ENCODE data around the gene RASSF3. TPM values are rescaled to one million over a fixed set of nuclear protein-coding genes. Genes with fewer than 3 reads are reported as not detected.
"Not testable (repeated sequence)": the region's sequence is repeated elsewhere in the genome, so short reads cannot be mapped to it uniquely, and the experiment has no call there.

Gene RASSF3
- total RNA-seq, 2 experiments from 2014 or later = 118 to 127 TPM

DNA sequence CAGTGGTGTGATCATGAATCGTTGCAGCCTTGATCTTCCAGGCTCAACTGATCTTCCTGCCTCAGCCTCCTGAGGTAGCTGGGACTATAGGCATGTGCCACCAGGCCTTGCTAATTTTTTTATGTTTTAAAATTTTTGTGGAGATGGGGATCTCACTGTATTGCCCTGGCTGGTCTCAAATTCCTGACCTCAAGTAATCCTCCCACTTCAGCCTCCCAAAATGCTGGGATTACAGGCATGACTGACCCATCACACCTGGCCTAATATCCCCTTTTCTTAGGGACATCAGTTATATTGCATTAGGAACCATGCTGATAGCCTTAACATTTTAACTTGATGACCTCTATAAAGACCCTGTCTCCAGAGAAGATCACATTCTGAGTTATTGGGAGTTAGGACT, 42.8 kb downstream of the RASSF3 start:
- Mint-ChIP-seq H3K36me3 (ENCODE audit: low read depth) (peaks cover 69% of the 10 kb centered on the region), H3K4me1 (ENCODE audit: low read depth) (peaks cover 84% of the 10 kb centered on the region), H3K4me3 (peak overlapping the region; percentile 34), H3K9me3 (no peaks in the 10 kb centered on the region), H3K27me3 (no peaks in the 10 kb centered on the region), H3K27ac (peak overlapping the region; percentile 48)
- Histone ChIP-seq H3K36me3 (ENCODE audit: insufficient read depth, low read length) (peaks cover 21% of the 10 kb centered on the region), H3K27ac (ENCODE audit: low read depth in 1 of 2, low read length in 2 of 2) (peak overlapping the region in 1 of 2 donors; percentile 44), H3K9me3 (ENCODE audit: control insufficient read depth in 1 of 2, insufficient read depth in 1 of 2, low read length in 2 of 2) (no peaks in the 10 kb centered on the region), H3K4me1 (ENCODE audit: insufficient read depth, low read length) (peaks cover 93% of the 10 kb centered on the region), H3K4me3 (ENCODE audit: low read length) (no peak overlapping the region), H3K27me3 (ENCODE audit: control insufficient read depth in 1 of 2, insufficient read depth in 2 of 2, low read length in 2 of 2) (no peaks in the 10 kb centered on the region)
- no peak for ATAC-seq (ENCODE audit: poor library complexity)
- TF ChIP-seq, protein P1, sequence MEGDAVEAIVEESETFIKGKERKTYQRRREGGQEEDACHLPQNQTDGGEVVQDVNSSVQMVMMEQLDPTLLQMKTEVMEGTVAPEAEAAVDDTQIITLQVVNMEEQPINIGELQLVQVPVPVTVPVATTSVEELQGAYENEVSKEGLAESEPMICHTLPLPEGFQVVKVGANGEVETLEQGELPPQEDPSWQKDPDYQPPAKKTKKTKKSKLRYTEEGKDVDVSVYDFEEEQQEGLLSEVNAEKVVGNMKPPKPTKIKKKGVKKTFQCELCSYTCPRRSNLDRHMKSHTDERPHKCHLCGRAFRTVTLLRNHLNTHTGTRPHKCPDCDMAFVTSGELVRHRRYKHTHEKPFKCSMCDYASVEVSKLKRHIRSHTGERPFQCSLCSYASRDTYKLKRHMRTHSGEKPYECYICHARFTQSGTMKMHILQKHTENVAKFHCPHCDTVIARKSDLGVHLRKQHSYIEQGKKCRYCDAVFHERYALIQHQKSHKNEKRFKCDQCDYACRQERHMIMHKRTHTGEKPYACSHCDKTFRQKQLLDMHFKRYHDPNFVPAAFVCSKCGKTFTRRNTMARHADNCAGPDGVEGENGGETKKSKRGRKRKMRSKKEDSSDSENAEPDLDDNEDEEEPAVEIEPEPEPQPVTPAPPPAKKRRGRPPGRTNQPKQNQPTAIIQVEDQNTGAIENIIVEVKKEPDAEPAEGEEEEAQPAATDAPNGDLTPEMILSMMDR (IDR thresholded peaks at IDR 0.05) = no peak
- ChIA-PET CTCF (interaction anchor here (1.0 to 2.1 kb wide), 2 partner anchors 10 to 45 kb away, joined by 3 to 7 read pairs; no protein-coding TSS in a partner anchor), POLR2A (interaction anchor here (34.4 kb wide), 1 partner anchor 35 kb away, joined by 808 read pairs; no protein-coding TSS in a partner anchor)
- intact Hi-C loops (cut with DNase I, micrococcal nuclease) = loop anchor here in 1 of 2 experiments (5.0 kb wide), 2 partner anchors 39 to 41 kb away; partner anchors contain the start of gene RASSF3
- DNase-seq = no peak

GRCh38 chr12:64653907-64654306, 43.6 kb downstream of the RASSF3 start:
- peaks cover 17% of the 10 kb centered on the region for H3K36me3 ChIP-seq (ENCODE audit: insufficient read depth, low read length)
- ChIA-PET CTCF (interaction anchor here (2.1 kb wide), 1 partner anchor 44 kb away, joined by 7 read pairs; no protein-coding TSS in a partner anchor), POLR2A (interaction anchor here (1.1 to 34.4 kb wide), 2 partner anchors 16 to 35 kb away, joined by 3 to 808 read pairs; no protein-coding TSS in a partner anchor)
- H3K27me3 Mint-ChIP-seq; ATAC-seq (ENCODE audit: poor library complexity); H3K9me3 Mint-ChIP-seq; DNase-seq; H3K4me3 ChIP-seq (ENCODE audit: low read length); H3K27me3 ChIP-seq (ENCODE audit: control insufficient read depth in 1 of 2, insufficient read depth in 2 of 2, low read length in 2 of 2); H3K9me3 ChIP-seq (ENCODE audit: control insufficient read depth in 1 of 2, insufficient read depth in 1 of 2, low read length in 2 of 2): not testable (repeated sequence)
- Mint-ChIP-seq H3K27ac (peak overlapping the region; percentile 48), H3K4me1 (ENCODE audit: low read depth) (peaks cover 87% of the 10 kb centered on the region), H3K36me3 (ENCODE audit: low read depth) (peaks cover 70% of the 10 kb centered on the region), H3K4me3 (peak overlapping the region; percentile 31)
- peak overlapping the region; percentile 10 to 16 for H3K27ac ChIP-seq (ENCODE audit: low read depth in 1 of 2, low read length in 2 of 2)
- H3K4me1 ChIP-seq (ENCODE audit: insufficient read depth, low read length) = peaks cover 93% of the 10 kb centered on the region
- intact Hi-C loops (cut with DNase I, micrococcal nuclease) = loop anchor here in 1 of 2 experiments (5.0 kb wide), 2 partner anchors 38 to 42 kb away; partner anchors contain the start of gene RASSF3

DNA sequence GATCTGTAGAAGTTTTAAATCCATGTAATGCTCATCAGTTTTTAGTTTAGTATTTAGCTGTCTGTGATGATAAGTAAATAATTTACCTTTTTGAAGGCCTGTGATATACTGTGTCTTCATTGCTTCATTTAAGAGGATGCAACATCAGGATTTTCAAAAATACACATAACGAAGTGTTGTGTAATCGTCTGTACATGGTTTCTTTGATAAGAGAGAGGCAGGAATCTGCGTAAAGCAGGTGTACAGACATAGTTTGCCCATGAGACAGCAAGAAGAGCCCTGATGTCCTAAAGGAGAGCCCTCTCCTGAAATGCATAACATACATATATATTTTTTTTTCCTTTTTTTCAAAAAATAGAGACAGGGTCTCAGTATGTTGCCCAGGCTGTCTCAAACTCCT, 44.8 kb downstream of the RASSF3 start:
- Histone ChIP-seq H3K9me3 (ENCODE audit: control insufficient read depth in 1 of 2, insufficient read depth in 1 of 2, low read length in 2 of 2) (no peaks in the 10 kb centered on the region), H3K27ac (ENCODE audit: low read depth in 1 of 2, low read length in 2 of 2) (peak overlapping the region in 1 of 2 donors; percentile 10), H3K4me3 (ENCODE audit: low read length) (no peak overlapping the region), H3K4me1 (ENCODE audit: insufficient read depth, low read length) (peaks cover 93% of the 10 kb centered on the region), H3K36me3 (ENCODE audit: insufficient read depth, low read length) (peaks cover 12% of the 10 kb centered on the region), H3K27me3 (ENCODE audit: control insufficient read depth in 1 of 2, insufficient read depth in 2 of 2, low read length in 2 of 2) (no peaks in the 10 kb centered on the region)
- ChIA-PET CTCF (no interaction called here), POLR2A (interaction anchor here (34.4 kb wide), 1 partner anchor 33 kb away, joined by 808 read pairs; no protein-coding TSS in a partner anchor)
- ATAC-seq (ENCODE audit: poor library complexity) = no peak
- peak overlapping the region; percentile 93 for H3K27ac Mint-ChIP-seq
- H3K4me3 Mint-ChIP-seq = peak overlapping the region; percentile 70
- DNase-seq = no peak
- intact Hi-C loops (cut with DNase I, micrococcal nuclease) = loop anchor here in 1 of 2 experiments (5.0 kb wide), 1 partner anchor 42 kb away; no protein-coding TSS in a partner anchor
- no peaks in the 10 kb centered on the region for H3K27me3 Mint-ChIP-seq
- H3K36me3 Mint-ChIP-seq (ENCODE audit: low read depth) = peaks cover 67% of the 10 kb centered on the region
- H3K9me3 Mint-ChIP-seq = no peaks in the 10 kb centered on the region
- H3K4me1 Mint-ChIP-seq (ENCODE audit: low read depth) = peaks cover 89% of the 10 kb centered on the region
- TF ChIP-seq, protein P1 (IDR thresholded peaks at IDR 0.05) = no peak
